Calu3 (cell line): ENCODE measurements around the gene TMEM184A. TPM values are rescaled to one million over a fixed set of nuclear protein-coding genes. Genes with fewer than 3 reads are reported as not detected.

Experiments used
- BruUV-seq: library from RNA; stranded (reverse); fragments of 400-500 nt; replicated peaks from 2 replicates; lab custom pipeline; 2021; lab: Mats Ljungman, UMichigan
- CTCF ChIA-PET: fragments of 300-600 bp; sonication (Branson Sonifier 250); formaldehyde crosslinking; loops from one replicate; lab custom pipeline; 2022; ENCODE audit warnings: antibody characterized with exemption; lab: Charles Lee
- DNase-seq: peaks from one replicate; pipeline ENCODE4 v3.0.0; 2022
- H3K27ac Mint-ChIP-seq: one replicate; pipeline ENCODE4 v1.8.0; 2022; ENCODE audit warnings: mixed read lengths; ENCODE audit not compliant: unreplicated experiment
- H3K27me3 Mint-ChIP-seq: one replicate; pipeline ENCODE4 v1.8.0; 2022; ENCODE audit warnings: mixed read lengths; ENCODE audit not compliant: unreplicated experiment
- H3K36me3 Mint-ChIP-seq: one replicate; pipeline ENCODE4 v1.8.0; 2022; ENCODE audit warnings: mild to moderate bottlenecking, moderate library complexity, mixed read lengths; ENCODE audit not compliant: insufficient read depth, unreplicated experiment
- H3K4me1 Mint-ChIP-seq: one replicate; pipeline ENCODE4 v1.8.0; 2022; ENCODE audit warnings: mild to moderate bottlenecking, low read depth, mixed read lengths; ENCODE audit not compliant: unreplicated experiment
- H3K4me3 Mint-ChIP-seq: one replicate; pipeline ENCODE4 v1.8.0; 2022; ENCODE audit warnings: mild to moderate bottlenecking, low read depth, moderate library complexity, mixed read lengths; ENCODE audit not compliant: unreplicated experiment
- H3K9me3 Mint-ChIP-seq: one replicate; pipeline ENCODE4 v1.8.0; 2022; ENCODE audit warnings: low read depth, mixed read lengths; ENCODE audit not compliant: unreplicated experiment
- CTCF ChIP-seq: fragments of 200-600 bp; IDR thresholded peaks from one replicate; pipeline ENCODE4 v1.8.0; 2022; ENCODE audit warnings: antibody characterized with exemption; ENCODE audit not compliant: unreplicated experiment
- intact Hi-C: fragments of 100-400 bp; cut with micrococcal nuclease; formaldehyde crosslinking; loops from one replicate; pipeline ENCODE4 v1.10.0; 2022; ENCODE audit not compliant: unreplicated experiment
- total RNA-seq: library from RNA; stranded (reverse); gene quantifications from 2 replicates; pipeline ENCODE4 v1.2.3, GENCODE V29; 2022

The TMEM184A gene
- total RNA-seq, 1 experiment from 2014 or later: 61.9 TPM

- Mint-ChIP-seq H3K27ac (peak overlapping the region; percentile 89), H3K4me3 (peak overlapping the region; percentile 96), H3K9me3 (no peaks in the 10 kb centered on the region), H3K4me1 (peaks cover 53% of the 10 kb centered on the region), H3K36me3 (peaks cover 94% of the 10 kb centered on the region), H3K27me3 (no peaks in the 10 kb centered on the region)
- BruUV-seq: no TSS peak
- DNase-seq: no peak
- no peak for TF ChIP-seq CTCF
- CTCF ChIA-PET: interaction anchor here (0.6 kb wide), 1 partner anchor 21 kb away, joined by 6 read pairs; the partner anchor contains the start of gene TMEM184A
- intact Hi-C loops: no loop called here
These were observed 20.9 kb downstream of the TMEM184A start for GRCh38 chr7:1535100-1535458.

- TF ChIP-seq CTCF: no peak
- intact Hi-C loops: no loop called here
- peaks cover 92% of the 10 kb centered on the region for H3K36me3 Mint-ChIP-seq
- H3K4me1 Mint-ChIP-seq: peaks cover 53% of the 10 kb centered on the region
- TSS peak; percentile 0 for BruUV-seq
- H3K4me3 Mint-ChIP-seq: peak overlapping the region; percentile 96
- no peaks in the 10 kb centered on the region for H3K9me3 Mint-ChIP-seq
- no peak for DNase-seq
- peak overlapping the region; percentile 89 for H3K27ac Mint-ChIP-seq
- no peaks in the 10 kb centered on the region for H3K27me3 Mint-ChIP-seq
- CTCF ChIA-PET: interaction anchor here (0.6 to 3.4 kb wide), 4 partner anchors 22 to 77 kb away, joined by 3 to 16 read pairs (median 4); partner anchors contain the start of gene TMEM184A
These were observed 21.5 kb downstream of the TMEM184A start for GRCh38 chr7:1534330-1535099.

- H3K36me3 Mint-ChIP-seq: peaks cover 92% of the 10 kb centered on the region
- peak overlapping the region; percentile 96 for H3K4me3 Mint-ChIP-seq
- peak overlapping the region; percentile 89 for H3K27ac Mint-ChIP-seq
- no peak for TF ChIP-seq CTCF
- no peaks in the 10 kb centered on the region for H3K27me3 Mint-ChIP-seq
- DNase-seq: peak; percentile 82
- intact Hi-C loops: loop anchor here (2.0 kb wide), 1 partner anchor 23 kb away; the partner anchor contains the start of gene TMEM184A
- CTCF ChIA-PET: interaction anchor here (0.8 to 3.4 kb wide), 5 partner anchors 10 to 76 kb away, joined by 3 to 16 read pairs (median 3); partner anchors contain the start of gene TMEM184A
- H3K4me1 Mint-ChIP-seq: peaks cover 53% of the 10 kb centered on the region
- H3K9me3 Mint-ChIP-seq: no peaks in the 10 kb centered on the region
- no TSS peak for BruUV-seq
These were observed 22.3 kb downstream of the TMEM184A start for GRCh38 chr7:1533547-1534329.

GRCh38 chr7:1533255-1533546 is 22.8 kb downstream of the TMEM184A start:
- no peaks in the 10 kb centered on the region for H3K27me3 Mint-ChIP-seq
- TF ChIP-seq CTCF: no peak
- H3K4me3 Mint-ChIP-seq: peak overlapping the region; percentile 96
- peaks cover 52% of the 10 kb centered on the region for H3K4me1 Mint-ChIP-seq
- CTCF ChIA-PET: interaction anchor here (0.8 to 3.4 kb wide), 5 partner anchors 10 to 76 kb away, joined by 3 to 16 read pairs (median 3); partner anchors contain the start of gene TMEM184A
- DNase-seq: no peak
- peaks cover 89% of the 10 kb centered on the region for H3K36me3 Mint-ChIP-seq
- no TSS peak for BruUV-seq
- peak overlapping the region; percentile 89 for H3K27ac Mint-ChIP-seq
- no peaks in the 10 kb centered on the region for H3K9me3 Mint-ChIP-seq
- intact Hi-C loops: loop anchor here (2.0 kb wide), 1 partner anchor 24 kb away; the partner anchor contains the start of gene TMEM184A
